GM04504 (cell line): ENCODE results near the gene FADS2.

ENCODE experiments used
- DNase-seq: peaks from one replicate; pipeline ENCODE4 v3.0.0-alpha.2; 2012; ENCODE audit warnings: low read depth

The FADS2 gene

GRCh38 chr11:61905801-61906521, 77.9 kb downstream of the FADS2 start:
- DNase-seq, result no peak

- no peak for DNase-seq
Measured at GRCh38 chr11:61906522-61906909, 78.4 kb downstream of the FADS2 start.

GRCh38 chr11:61907282-61907681, 79.2 kb downstream of the FADS2 start:
- DNase-seq, result no peak

GRCh38 chr11:61907871-61908729, 80.0 kb downstream of the FADS2 start:
- no peak for DNase-seq

- DNase-seq, result no peak
Measured at GRCh38 chr11:61908730-61909316, 80.7 kb downstream of the FADS2 start.

GRCh38 chr11:61910187-61911127, 82.4 kb downstream of the FADS2 start:
- DNase-seq, result no peak

- no peak for DNase-seq
Measured at GRCh38 chr11:61911128-61911700, 83.1 kb downstream of the FADS2 start.

- no peak for DNase-seq
Measured at GRCh38 chr11:61911701-61912529, 83.8 kb downstream of the FADS2 start.

- no peak for DNase-seq
Measured at GRCh38 chr11:61912530-61912898, 84.4 kb downstream of the FADS2 start.

- no peak for DNase-seq
Measured at GRCh38 chr11:61912991-61913698, 85.0 kb downstream of the FADS2 start.

- DNase-seq, result no peak
Measured at GRCh38 chr11:61913699-61914395, 85.7 kb downstream of the FADS2 start.

GRCh38 chr11:61914471-61915171, 86.5 kb downstream of the FADS2 start:
- no peak for DNase-seq

GRCh38 chr11:61916737-61917333, 88.7 kb downstream of the FADS2 start:
- DNase-seq, result no peak
